SU-DHL-6 (cell line): ENCODE results near the gene ORC3.

ENCODE experiments used
- H2AFZ ChIP-seq: fragments of 200-600 bp; sonication (generic); 2 replicates; pipeline ENCODE4 v1.6.1; 2014; ENCODE audit warnings: low read depth, mild to moderate bottlenecking, moderate library complexity, mixed read lengths, antibody characterized with exemption, low read length; ENCODE audit not compliant: severe bottlenecking
- H3F3A ChIP-seq: fragments of 200-600 bp; shearing (Covaris generic); 2 replicates; pipeline ENCODE4 v1.6.0; 2016; ENCODE audit warnings: antibody characterized with exemption, mild to moderate bottlenecking; ENCODE audit not compliant: insufficient read depth
- H3K27ac ChIP-seq: fragments of 200-600 bp; sonication (generic); 2 replicates; pipeline ENCODE4 v1.5.1; 2016; ENCODE audit warnings: low read depth, mild to moderate bottlenecking, low read length, moderate library complexity, mixed read lengths
- H3K27me3 ChIP-seq: fragments of 200-600 bp; sonication (generic), shearing (Covaris generic); 2 replicates; pipeline ENCODE4 v1.6.0; 2014; ENCODE audit warnings: mild to moderate bottlenecking, low read length
- H3K36me3 ChIP-seq: fragments of 200-600 bp; sonication (generic); 2 replicates; pipeline ENCODE4 v1.6.1; 2014; ENCODE audit warnings: mild to moderate bottlenecking, low read length, mixed read lengths
- H3K4me2 ChIP-seq: fragments of 300-600, 200-600 bp; shearing (Covaris generic), sonication (generic); 2 replicates; pipeline ENCODE4 v1.6.0; 2014; ENCODE audit warnings: low read length, low read depth, mild to moderate bottlenecking; ENCODE audit not compliant: poor library complexity, severe bottlenecking
- H3K4me3 ChIP-seq: fragments of 200-600 bp; sonication (generic); 2 replicates; pipeline ENCODE4 v1.5.1; 2014; ENCODE audit warnings: antibody characterized with exemption, low read length, mild to moderate bottlenecking, mixed read lengths; ENCODE audit not compliant: insufficient read depth, poor library complexity, severe bottlenecking
- H3K79me2 ChIP-seq: fragments of 200-600 bp; sonication (generic); 2 replicates; pipeline ENCODE4 v1.6.1; 2014; ENCODE audit warnings: mild to moderate bottlenecking, low read length, moderate library complexity; ENCODE audit not compliant: insufficient read depth
- H3K9ac ChIP-seq: fragments of 200-600 bp; sonication (generic); 2 replicates; pipeline ENCODE4 v1.7.0; 2014; ENCODE audit warnings: mild to moderate bottlenecking, low read length
- H3K9me2 ChIP-seq: fragments of 200-600 bp; sonication (generic); replicated peaks from 2 replicates; pipeline ENCODE4 v1.6.1; 2014; ENCODE audit warnings: low read length; ENCODE audit not compliant: insufficient read depth
- H3K9me3 ChIP-seq: fragments of 200-600 bp; sonication (generic); 2 replicates; pipeline ENCODE4 v1.6.1; 2014; ENCODE audit warnings: low read length, mixed read lengths; ENCODE audit not compliant: insufficient read depth
- H4K20me1 ChIP-seq: fragments of 200-600 bp; sonication (generic); 2 replicates; pipeline ENCODE4 v1.6.1; 2014; ENCODE audit warnings: low read depth, mild to moderate bottlenecking, antibody characterized with exemption, low read length, moderate library complexity, mixed read lengths
- EZH2phosphoT487 ChIP-seq: fragments of 200-600 bp; sonication (generic), shearing (Covaris generic); conservative IDR thresholded peaks from 2 replicates; pipeline ENCODE4 v1.6.1; 2018; ENCODE audit warnings: mild to moderate bottlenecking, antibody characterized with exemption, low read length, moderate library complexity, mixed read lengths
- TF ChIP-seq, protein P1 (sequence below): fragments of 200-600 bp; sonication (generic); IDR thresholded peaks from one replicate; pipeline ENCODE4 v1.5.1; 2017; ENCODE audit warnings: antibody characterized with exemption, mild to moderate bottlenecking, low read length, moderate library complexity; ENCODE audit not compliant: insufficient read depth, poor library complexity, severe bottlenecking

ORC3 gene

DNA sequence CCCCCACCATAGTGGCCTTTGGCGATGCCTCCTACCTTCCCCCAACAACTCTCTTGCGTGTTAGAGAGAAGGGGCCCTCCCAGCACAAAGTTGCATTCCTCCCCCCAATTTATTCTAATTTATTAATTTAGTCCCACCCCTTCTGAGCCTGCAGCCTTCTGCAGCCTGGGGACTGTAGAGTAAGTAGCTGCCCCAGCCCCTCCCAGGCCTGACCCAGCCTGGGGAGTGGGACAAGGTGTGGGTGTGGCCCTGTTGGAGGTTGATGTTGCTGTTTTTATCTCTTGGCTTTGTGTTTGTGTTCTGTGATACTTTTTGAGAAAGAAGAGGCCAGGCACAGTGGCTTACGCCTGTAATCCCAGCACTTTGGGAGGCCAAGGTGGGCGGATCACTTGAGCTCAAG lies 49.4 kb downstream of the ORC3 start:
- TF ChIP-seq EZH2phosphoT487: no peak
- TF ChIP-seq, protein P1, sequence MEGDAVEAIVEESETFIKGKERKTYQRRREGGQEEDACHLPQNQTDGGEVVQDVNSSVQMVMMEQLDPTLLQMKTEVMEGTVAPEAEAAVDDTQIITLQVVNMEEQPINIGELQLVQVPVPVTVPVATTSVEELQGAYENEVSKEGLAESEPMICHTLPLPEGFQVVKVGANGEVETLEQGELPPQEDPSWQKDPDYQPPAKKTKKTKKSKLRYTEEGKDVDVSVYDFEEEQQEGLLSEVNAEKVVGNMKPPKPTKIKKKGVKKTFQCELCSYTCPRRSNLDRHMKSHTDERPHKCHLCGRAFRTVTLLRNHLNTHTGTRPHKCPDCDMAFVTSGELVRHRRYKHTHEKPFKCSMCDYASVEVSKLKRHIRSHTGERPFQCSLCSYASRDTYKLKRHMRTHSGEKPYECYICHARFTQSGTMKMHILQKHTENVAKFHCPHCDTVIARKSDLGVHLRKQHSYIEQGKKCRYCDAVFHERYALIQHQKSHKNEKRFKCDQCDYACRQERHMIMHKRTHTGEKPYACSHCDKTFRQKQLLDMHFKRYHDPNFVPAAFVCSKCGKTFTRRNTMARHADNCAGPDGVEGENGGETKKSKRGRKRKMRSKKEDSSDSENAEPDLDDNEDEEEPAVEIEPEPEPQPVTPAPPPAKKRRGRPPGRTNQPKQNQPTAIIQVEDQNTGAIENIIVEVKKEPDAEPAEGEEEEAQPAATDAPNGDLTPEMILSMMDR: no peak
- H3K4me2 ChIP-seq: no peak overlapping the region
- H2AFZ ChIP-seq: no peak overlapping the region
- no peak overlapping the region for H3K27ac ChIP-seq
- H3K4me3 ChIP-seq: no peak overlapping the region
- no peak overlapping the region for H3K9ac ChIP-seq
- H3K9me2 ChIP-seq: no peaks in the 10 kb centered on the region
- H3K27me3 ChIP-seq: no peaks in the 10 kb centered on the region
- H4K20me1 ChIP-seq: no peaks in the 10 kb centered on the region
- no peaks in the 10 kb centered on the region for H3F3A ChIP-seq
- 0 out of 2 replicates have a peak, but pooled peaks cover 5% of the 10 kb centered on the region for H3K36me3 ChIP-seq
- no peaks in the 10 kb centered on the region for H3K79me2 ChIP-seq
- no peaks in the 10 kb centered on the region for H3K9me3 ChIP-seq

DNA sequence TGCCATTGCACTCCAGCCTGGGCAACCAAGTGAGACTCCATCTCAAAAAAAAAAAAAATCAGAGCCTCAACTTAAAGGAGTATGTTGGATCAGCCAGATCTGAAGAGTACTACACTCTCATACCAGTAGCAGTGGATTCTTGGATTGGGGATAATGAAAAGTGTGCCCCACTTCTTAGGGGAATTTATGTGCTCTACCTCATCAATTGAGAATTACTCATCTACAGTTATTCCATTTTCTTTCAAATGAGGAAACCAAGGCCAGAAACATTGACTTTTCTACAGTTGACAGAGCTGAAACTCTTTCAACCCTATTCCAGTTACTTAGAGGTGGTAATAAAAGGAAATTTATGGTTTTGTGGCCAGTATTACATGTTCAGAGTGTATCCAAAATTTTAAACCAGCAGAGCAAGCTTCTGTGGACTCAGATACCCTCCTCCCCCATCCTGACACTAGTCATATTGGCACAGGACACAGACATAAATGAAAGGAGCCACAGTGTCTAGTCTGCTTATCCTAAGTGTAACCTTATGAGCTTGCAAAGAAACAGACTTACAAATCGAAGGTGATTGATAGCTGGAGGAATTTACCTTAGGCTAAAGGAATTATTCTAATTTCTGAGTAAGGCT lies 51.2 kb downstream of the ORC3 start:
- Histone ChIP-seq H3K79me2 (no peaks in the 10 kb centered on the region), H3F3A (no peaks in the 10 kb centered on the region), H3K9me3 (no peaks in the 10 kb centered on the region), H3K27me3 (no peaks in the 10 kb centered on the region), H2AFZ (no peak overlapping the region), H3K36me3 (0 out of 2 replicates have a peak, but pooled peaks cover 5% of the 10 kb centered on the region), H3K9me2 (no peaks in the 10 kb centered on the region), H3K4me2 (no peak overlapping the region), H3K9ac (no peak overlapping the region), H4K20me1 (no peaks in the 10 kb centered on the region), H3K27ac (no peak overlapping the region), H3K4me3 (no peak overlapping the region)
- no peak for TF ChIP-seq EZH2phosphoT487

- no peaks in the 10 kb centered on the region for H3K9me2 ChIP-seq
- H3K9me3 ChIP-seq: no peaks in the 10 kb centered on the region
- no peaks in the 10 kb centered on the region for H4K20me1 ChIP-seq
- H3K4me2 ChIP-seq: no peak overlapping the region
- no peaks in the 10 kb centered on the region for H3K79me2 ChIP-seq
- no peaks in the 10 kb centered on the region for H3K27me3 ChIP-seq
- H3K27ac ChIP-seq: no peak overlapping the region
- no peak for TF ChIP-seq EZH2phosphoT487
- TF ChIP-seq, protein P1: no peak
- H3F3A ChIP-seq: no peaks in the 10 kb centered on the region
- H3K9ac ChIP-seq: no peak overlapping the region
- H3K4me3 ChIP-seq: no peak overlapping the region
- no peak overlapping the region for H2AFZ ChIP-seq
- no peaks in the 10 kb centered on the region for H3K36me3 ChIP-seq
Observed at GRCh38 chr6:87645080-87645479, 55.1 kb downstream of the ORC3 start.
